Activated T-cell treated with anti-CD3 and anti-CD28 coated beads, Interleukin-2, amount 50 U/mL, for 24 hours (primary cell): ENCODE results near the gene VMO1.
A peak's percentile ranks its signal among the peaks of the same experiment; 100 is the strongest.
"Not testable (repeated sequence)": the region's sequence is repeated elsewhere in the genome, so short reads cannot be mapped to it uniquely, and the experiment has no call there.

Experiments used
- DNase-seq: peaks from one replicate; pipeline ENCODE4 v3.0.0-alpha.2; 2020
- H3K27ac Mint-ChIP-seq: 2 replicates; pipeline ENCODE4 v1.8.0; 2020; ENCODE audit warnings: mild to moderate bottlenecking, mixed read lengths
- H3K27me3 Mint-ChIP-seq: 2 replicates; pipeline ENCODE4 v1.8.0; 2020; ENCODE audit warnings: mixed read lengths
- H3K36me3 Mint-ChIP-seq: 2 replicates; pipeline ENCODE4 v1.8.0; 2020; ENCODE audit warnings: low read depth, mixed read lengths
- H3K4me1 Mint-ChIP-seq: 2 replicates; pipeline ENCODE4 v1.8.0; 2020; ENCODE audit warnings: low read depth, mixed read lengths
- H3K4me3 Mint-ChIP-seq: 2 replicates; pipeline ENCODE4 v1.8.0; 2020; ENCODE audit warnings: mild to moderate bottlenecking, moderate library complexity, mixed read lengths
- H3K9me3 Mint-ChIP-seq: 2 replicates; pipeline ENCODE4 v1.8.0; 2020; ENCODE audit warnings: mixed read lengths

VMO1 gene

GRCh38 chr17:4786106-4786511, at the start of gene VMO1:
Gene VMO1 (minus strand): TSS chr17:4786364. CDS start chr17:4786352, 12 bp downstream.
- no peak within 1 kb of the TSS for H3K4me3 Mint-ChIP-seq
- no peak within 1 kb of the TSS for H3K27ac Mint-ChIP-seq
- peaks cover 33% of the 10 kb centered on the region for H3K4me1 Mint-ChIP-seq
- H3K36me3 Mint-ChIP-seq, result no peaks in the 10 kb centered on the region
- peaks cover 70% of the 10 kb centered on the region for H3K27me3 Mint-ChIP-seq
- no peaks in the 10 kb centered on the region for H3K9me3 Mint-ChIP-seq
- DNase-seq, result peak; percentile 37

GRCh38 chr17:4834681-4835020, 48.5 kb upstream of the VMO1 start:
- H3K4me1 Mint-ChIP-seq, result peaks cover 48% of the 10 kb centered on the region
- peaks cover 22% of the 10 kb centered on the region for H3K36me3 Mint-ChIP-seq
- H3K4me3 Mint-ChIP-seq, result peak overlapping the region; percentile 89
- H3K27me3 Mint-ChIP-seq, result no peaks in the 10 kb centered on the region
- no peak for DNase-seq
- peak overlapping the region; percentile 89 for H3K27ac Mint-ChIP-seq
- no peaks in the 10 kb centered on the region for H3K9me3 Mint-ChIP-seq

GRCh38 chr17:4833941-4834680, 47.9 kb upstream of the VMO1 start:
- Mint-ChIP-seq H3K9me3 (no peaks in the 10 kb centered on the region), H3K27me3 (no peaks in the 10 kb centered on the region), H3K36me3 (peaks cover 18% of the 10 kb centered on the region), H3K4me3 (peak overlapping the region; percentile 89), H3K4me1 (peaks cover 43% of the 10 kb centered on the region), H3K27ac (peak overlapping the region; percentile 89)
- DNase-seq, result peak; percentile 38

- Mint-ChIP-seq H3K4me1 (peaks cover 40% of the 10 kb centered on the region), H3K9me3 (no peaks in the 10 kb centered on the region), H3K4me3 (peak within 1 kb of the TSS; percentile 89), H3K36me3 (peaks cover 14% of the 10 kb centered on the region), H3K27me3 (no peaks in the 10 kb centered on the region), H3K27ac (peak within 1 kb of the TSS; percentile 96)
- peak; percentile 91 for DNase-seq
Observed at GRCh38 chr17:4833178-4833940, 47.2 kb upstream of the VMO1 start, which contains the start of gene MINK1. Gene MINK1 (plus strand): TSS chr17:4833340. CDS start chr17:4833584, 244 bp downstream.

- DNase-seq, H3K27me3 Mint-ChIP-seq, H3K9me3 Mint-ChIP-seq: not testable (repeated sequence)
- Mint-ChIP-seq H3K4me1 (peaks cover 37% of the 10 kb centered on the region), H3K4me3 (peak overlapping the region; percentile 89), H3K36me3 (peaks cover 11% of the 10 kb centered on the region), H3K27ac (peak overlapping the region; percentile 96)
Observed at GRCh38 chr17:4832829-4833177, 46.6 kb upstream of the VMO1 start.

GRCh38 chr17:4827399-4827798, 41.2 kb upstream of the VMO1 start:
- H3K4me3 Mint-ChIP-seq, result no peak overlapping the region
- no peak for DNase-seq
- H3K27ac Mint-ChIP-seq, result no peak overlapping the region
- H3K4me1 Mint-ChIP-seq, result no peaks in the 10 kb centered on the region
- no peaks in the 10 kb centered on the region for H3K9me3 Mint-ChIP-seq
- H3K27me3 Mint-ChIP-seq, result no peaks in the 10 kb centered on the region
- peaks cover 3% of the 10 kb centered on the region for H3K36me3 Mint-ChIP-seq

GRCh38 chr17:4823373-4824089, 37.4 kb upstream of the VMO1 start:
- no peak for DNase-seq
- Mint-ChIP-seq H3K4me3 (no peak overlapping the region), H3K4me1 (no peaks in the 10 kb centered on the region), H3K27me3 (no peaks in the 10 kb centered on the region), H3K27ac (no peak overlapping the region), H3K36me3 (peaks cover 10% of the 10 kb centered on the region), H3K9me3 (no peaks in the 10 kb centered on the region)

- Mint-ChIP-seq H3K27ac (no peak overlapping the region), H3K4me3 (no peak overlapping the region), H3K36me3 (peaks cover 12% of the 10 kb centered on the region), H3K27me3 (no peaks in the 10 kb centered on the region), H3K9me3 (no peaks in the 10 kb centered on the region), H3K4me1 (no peaks in the 10 kb centered on the region)
- no peak for DNase-seq
Observed at GRCh38 chr17:4822835-4823234, 36.7 kb upstream of the VMO1 start.

- DNase-seq, result no peak
- H3K36me3 Mint-ChIP-seq, result peaks cover 23% of the 10 kb centered on the region
- no peaks in the 10 kb centered on the region for H3K27me3 Mint-ChIP-seq
- no peaks in the 10 kb centered on the region for H3K9me3 Mint-ChIP-seq
- H3K27ac Mint-ChIP-seq, result no peak overlapping the region
- no peak overlapping the region for H3K4me3 Mint-ChIP-seq
- no peaks in the 10 kb centered on the region for H3K4me1 Mint-ChIP-seq
Observed at GRCh38 chr17:4818276-4818675, 32.1 kb upstream of the VMO1 start.

GRCh38 chr17:4816826-4817225, 30.7 kb upstream of the VMO1 start:
- Mint-ChIP-seq H3K4me3 (no peak overlapping the region), H3K36me3 (peaks cover 20% of the 10 kb centered on the region), H3K27me3 (no peaks in the 10 kb centered on the region), H3K9me3 (no peaks in the 10 kb centered on the region), H3K27ac (no peak overlapping the region), H3K4me1 (no peaks in the 10 kb centered on the region)
- no peak for DNase-seq

- no peaks in the 10 kb centered on the region for H3K4me1 Mint-ChIP-seq
- no peak overlapping the region for H3K27ac Mint-ChIP-seq
- no peaks in the 10 kb centered on the region for H3K27me3 Mint-ChIP-seq
- H3K36me3 Mint-ChIP-seq, result peaks cover 23% of the 10 kb centered on the region
- DNase-seq, result no peak
- H3K4me3 Mint-ChIP-seq, result no peak overlapping the region
- H3K9me3 Mint-ChIP-seq, result no peaks in the 10 kb centered on the region
Observed at GRCh38 chr17:4815043-4815675, 29.0 kb upstream of the VMO1 start.

GRCh38 chr17:4812690-4813089, 26.5 kb upstream of the VMO1 start:
- DNase-seq, result no peak
- Mint-ChIP-seq H3K27ac (no peak overlapping the region), H3K27me3 (no peaks in the 10 kb centered on the region), H3K4me1 (peaks cover 3% of the 10 kb centered on the region), H3K9me3 (no peaks in the 10 kb centered on the region), H3K36me3 (peaks cover 23% of the 10 kb centered on the region), H3K4me3 (no peak overlapping the region)

GRCh38 chr17:4811471-4811870, 25.3 kb upstream of the VMO1 start:
- Mint-ChIP-seq H3K4me1 (peaks cover 6% of the 10 kb centered on the region), H3K36me3 (peaks cover 17% of the 10 kb centered on the region), H3K9me3 (no peaks in the 10 kb centered on the region), H3K27ac (no peak overlapping the region), H3K27me3 (no peaks in the 10 kb centered on the region), H3K4me3 (no peak overlapping the region)
- no peak for DNase-seq

- Mint-ChIP-seq H3K27me3 (no peaks in the 10 kb centered on the region), H3K4me3 (no peak overlapping the region), H3K27ac (no peak overlapping the region), H3K4me1 (peaks cover 12% of the 10 kb centered on the region), H3K36me3 (peaks cover 12% of the 10 kb centered on the region), H3K9me3 (no peaks in the 10 kb centered on the region)
- no peak for DNase-seq
Observed at GRCh38 chr17:4810696-4811290, 24.6 kb upstream of the VMO1 start.
